PC-9 (cell line): ENCODE data around the gene LSM3. TPM values are rescaled to one million over a fixed set of nuclear protein-coding genes. Genes with fewer than 3 reads are reported as not detected.

Experiments used
- BruUV-seq: library from RNA; stranded (reverse); fragments of 400-500 nt; replicated peaks from 2 replicates; lab custom pipeline; 2021; lab: Mats Ljungman, UMichigan
- CTCF ChIA-PET: fragments of 300-600 bp; sonication (Branson Sonifier 250); formaldehyde crosslinking; loops from one replicate; lab custom pipeline; 2022; ENCODE audit warnings: antibody characterized with exemption; lab: Charles Lee
- POLR2A ChIA-PET: fragments of 300-600 bp; sonication (Branson Sonifier 250); formaldehyde crosslinking; loops from one replicate; lab custom pipeline; 2022; ENCODE audit warnings: antibody characterized with exemption; ENCODE audit not compliant: unreplicated experiment; lab: Charles Lee
- DNase-seq, 2 experiments: peaks; one replicate each; pipeline versions ENCODE4 v3.0.0 to v3.0.0-alpha.2; 2015 to 2022; ENCODE audit warnings: mixed read lengths in 1 of 2
- H2AFZ ChIP-seq: fragments of 200-600 bp; sonication (generic); 2 replicates; pipeline ENCODE4 v1.8.1; 2017; ENCODE audit warnings: antibody characterized with exemption
- H3F3A ChIP-seq: fragments of 200-600 bp; sonication (generic); 2 replicates; pipeline ENCODE4 v1.8.1; 2017; ENCODE audit warnings: antibody characterized with exemption, mild to moderate bottlenecking, low read depth; ENCODE audit not compliant: insufficient read depth
- H3K27ac ChIP-seq: fragments of 200-600 bp; sonication (generic); 2 replicates; pipeline ENCODE4 v1.6.1; 2016; ENCODE audit warnings: mixed run types
- H3K27me3 ChIP-seq: fragments of 200-600 bp; sonication (generic); 2 replicates; pipeline ENCODE4 v1.6.1; 2016; ENCODE audit warnings: low read depth, mixed run types; ENCODE audit not compliant: insufficient read depth
- H3K36me3 ChIP-seq: fragments of 200-600 bp; sonication (generic); 2 replicates; pipeline ENCODE4 v1.6.1; 2016; ENCODE audit warnings: low read depth, mixed run types
- H3K4me1 ChIP-seq: fragments of 200-600 bp; sonication (generic); replicated peaks from 2 replicates; pipeline ENCODE4 v1.6.1; 2016; ENCODE audit warnings: mixed run types; ENCODE audit not compliant: insufficient read depth
- H3K4me2 ChIP-seq: fragments of 200-600 bp; sonication (generic); 2 replicates; pipeline ENCODE4 v1.6.1; 2017; ENCODE audit warnings: mixed run types
- H3K4me3 ChIP-seq: fragments of 200-600 bp; sonication (generic); 2 replicates; pipeline ENCODE4 v1.6.1; 2016; ENCODE audit warnings: mixed run types
- H3K79me2 ChIP-seq: fragments of 200-600 bp; sonication (generic); 2 replicates; pipeline ENCODE4 v1.6.1; 2017; ENCODE audit warnings: low read depth, mixed run types
- H3K9me2 ChIP-seq: fragments of 200-600 bp; sonication (generic); 2 replicates; pipeline ENCODE4 v1.8.1; 2017; ENCODE audit warnings: mild to moderate bottlenecking; ENCODE audit not compliant: insufficient read depth
- H3K9me3 ChIP-seq: fragments of 200-600 bp; sonication (generic); 2 replicates; pipeline ENCODE4 v1.8.1; 2016; ENCODE audit warnings: low read depth; ENCODE audit not compliant: insufficient read depth
- H4K20me1 ChIP-seq: fragments of 200-600 bp; sonication (generic); 2 replicates; pipeline ENCODE4 v1.8.1; 2017; ENCODE audit not compliant: insufficient read depth
- CTCF ChIP-seq: fragments of 200-600 bp; sonication (generic); conservative IDR thresholded peaks from 2 replicates; pipeline ENCODE4 v1.6.1; 2017; ENCODE audit warnings: mixed run types, antibody characterized with exemption, mild to moderate bottlenecking, moderate library complexity
- EZH2 ChIP-seq: fragments of 200-600 bp; sonication (generic); IDR thresholded peaks from 2 replicates; pipeline ENCODE4 v1.8.0; 2017; ENCODE audit warnings: antibody characterized with exemption, low read depth
- intact Hi-C: fragments of 100-400 bp; cut with micrococcal nuclease; formaldehyde crosslinking; loops from one replicate; pipeline ENCODE4 v1.10.0; 2022; ENCODE audit not compliant: unreplicated experiment
- total RNA-seq: library from RNA; stranded (reverse); gene quantifications from 2 replicates; pipeline ENCODE4 v1.2.3, GENCODE V29; 2021

LSM3 gene
- total RNA-seq, 1 experiment from 2014 or later = 18.3 TPM

DNA sequence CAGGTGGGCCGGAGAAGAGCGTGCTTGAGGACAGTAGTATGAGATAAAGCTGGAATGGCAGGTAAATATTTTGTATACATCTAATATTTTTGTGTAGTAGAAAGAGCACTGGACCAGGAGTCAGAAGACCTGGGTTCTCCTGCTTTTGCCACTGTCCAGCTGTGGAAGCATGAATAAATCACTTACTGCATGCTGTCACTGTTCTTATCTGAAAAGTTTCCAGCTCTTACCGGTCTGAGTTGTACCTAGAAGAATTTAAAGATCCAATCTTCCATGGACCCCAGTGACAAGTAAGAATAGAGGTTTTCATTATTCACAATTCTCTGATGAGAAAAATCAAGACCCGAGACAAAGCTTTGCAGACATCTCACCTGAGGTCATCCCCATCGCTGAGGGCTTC lies 6.1 kb upstream of the LSM3 start:
- BruUV-seq = no TSS peak
- Histone ChIP-seq H3K79me2 (peaks cover 27% of the 10 kb centered on the region), H3K9me3 (no peaks in the 10 kb centered on the region), H2AFZ (no peak overlapping the region), H3K36me3 (peaks cover 37% of the 10 kb centered on the region), H3K27ac (no peak overlapping the region), H3K4me1 (peaks cover 18% of the 10 kb centered on the region), H3K4me3 (no peak overlapping the region), H3K4me2 (no peak overlapping the region), H3K27me3 (no peaks in the 10 kb centered on the region), H3K9me2 (no peaks in the 10 kb centered on the region), H4K20me1 (no peaks in the 10 kb centered on the region), H3F3A (0 out of 2 replicates have a peak, but pooled peaks cover 4% of the 10 kb centered on the region)
- TF ChIP-seq EZH2 = no peak
- TF ChIP-seq CTCF = no peak
- ChIA-PET CTCF (no interaction called here), POLR2A (no interaction called here)
- intact Hi-C loops = no loop called here
- no peak for DNase-seq

GRCh38 chr3:14174483-14174882 lies 4.1 kb upstream of the LSM3 start:
- H3K27ac ChIP-seq = no peak overlapping the region
- TF ChIP-seq CTCF (no peak), EZH2 (no peak)
- no peak for DNase-seq
- no peaks in the 10 kb centered on the region for H3K27me3 ChIP-seq
- no peaks in the 10 kb centered on the region for H3K9me2 ChIP-seq
- BruUV-seq = no TSS peak
- H3K79me2 ChIP-seq = peaks cover 41% of the 10 kb centered on the region
- peaks cover 26% of the 10 kb centered on the region for H3K36me3 ChIP-seq
- intact Hi-C loops = no loop called here
- 0 out of 2 replicates have a peak, but pooled peaks cover 4% of the 10 kb centered on the region for H3F3A ChIP-seq
- POLR2A ChIA-PET = no interaction called here
- CTCF ChIA-PET = no interaction called here
- no peak overlapping the region for H2AFZ ChIP-seq
- H3K9me3 ChIP-seq = no peaks in the 10 kb centered on the region
- H3K4me2 ChIP-seq = no peak overlapping the region
- H3K4me3 ChIP-seq = no peak overlapping the region
- H4K20me1 ChIP-seq = no peaks in the 10 kb centered on the region
- H3K4me1 ChIP-seq = peaks cover 25% of the 10 kb centered on the region

- no peak for TF ChIP-seq EZH2
- TF ChIP-seq CTCF = no peak
- DNase-seq = no peak
- Histone ChIP-seq H3K4me1 (peaks cover 30% of the 10 kb centered on the region), H3K9me3 (no peaks in the 10 kb centered on the region), H3K79me2 (peaks cover 51% of the 10 kb centered on the region), H3K4me3 (no peak overlapping the region), H3K4me2 (no peak overlapping the region), H3K27ac (no peak overlapping the region), H3K9me2 (no peaks in the 10 kb centered on the region), H4K20me1 (no peaks in the 10 kb centered on the region), H3K36me3 (peaks cover 16% of the 10 kb centered on the region), H2AFZ (no peak overlapping the region), H3K27me3 (no peaks in the 10 kb centered on the region), H3F3A (0 out of 2 replicates have a peak, but pooled peaks cover 4% of the 10 kb centered on the region)
- ChIA-PET POLR2A (no interaction called here), CTCF (no interaction called here)
- intact Hi-C loops = loop anchor here (5.0 kb wide), 3 partner anchors 158 to 477 kb away; partner anchors contain the start of gene CCDC174
- BruUV-seq = no TSS peak
Observed at GRCh38 chr3:14175383-14176037, 3.1 kb upstream of the LSM3 start.
